HEK293 (cell line): ENCODE measurements around the gene B4GALNT1.

Source experiments
- CTCF ChIA-PET: fragments of 350-600 bp; formaldehyde crosslinking; extraction: SDS; loops from one replicate; lab custom pipeline; 2021; ENCODE audit warnings: antibody characterized with exemption; lab: Yijun Ruan, JAX
- POLR2A ChIA-PET: fragments of 300-600 bp; formaldehyde crosslinking; extraction: SDS; loops from one replicate; lab custom pipeline; 2020; ENCODE audit warnings: antibody characterized with exemption, inconsistent platforms; lab: Yijun Ruan, JAX
- H3K27ac ChIP-seq: fragments of 200-500 bp; sonication (Bioruptor generic); 2 replicates; pipeline ENCODE4 v1.5.1; 2014; ENCODE audit warnings: low read depth, low read length, control low read depth, inconsistent platforms; ENCODE audit errors: extremely low read depth
- H3K36me3 ChIP-seq, 2 experiments: fragments of 200-500 bp in 1 of 2; sonication (Bioruptor generic) in 1 of 2; 1 replicate in 1 of 2; 2 replicates in 1 of 2; pipeline ENCODE4 v1.5.1; 2014 to 2017; ENCODE audit warnings: inconsistent platforms in 2 of 2, low read length in 2 of 2; ENCODE audit not compliant: control insufficient read depth in 2 of 2, insufficient read depth in 1 of 2
- H3K4me1 ChIP-seq: fragments of 200-500 bp; sonication (Bioruptor generic); 2 replicates; pipeline ENCODE4 v1.5.1; 2014; ENCODE audit warnings: mild to moderate bottlenecking, low read length, inconsistent platforms; ENCODE audit not compliant: control insufficient read depth, insufficient read depth
- H3K4me3 ChIP-seq: 2 replicates; pipeline ENCODE4 v1.5.1; 2011; ENCODE audit warnings: low read depth, mild to moderate bottlenecking, control low read depth, low read length, moderate library complexity
- H3K9me3 ChIP-seq: fragments of 200-500 bp; sonication (Bioruptor generic); 2 replicates; pipeline ENCODE4 v1.5.1; 2014; ENCODE audit warnings: low read depth, low read length, inconsistent platforms; ENCODE audit not compliant: control insufficient read depth, insufficient read depth
- CTCF ChIP-seq: fragments of 450-650 bp; formaldehyde crosslinking; IDR thresholded peaks from 2 replicates; pipeline ENCODE4 v1.5.1; 2016; ENCODE audit warnings: missing biosample characterization, missing genetic modification characterization
- FEZF1 ChIP-seq: fragments of 450-650 bp; formaldehyde crosslinking; IDR thresholded peaks from 2 replicates; pipeline ENCODE4 v1.5.1; 2016; ENCODE audit warnings: missing biosample characterization, missing genetic modification characterization
- KLF1 ChIP-seq: fragments of 450-650 bp; formaldehyde crosslinking; IDR thresholded peaks from 2 replicates; pipeline ENCODE4 v1.5.1; 2016; ENCODE audit warnings: missing biosample characterization, missing genetic modification characterization
- KLF16 ChIP-seq: fragments of 450-650 bp; formaldehyde crosslinking; IDR thresholded peaks from 2 replicates; pipeline ENCODE4 v1.5.1; 2017; ENCODE audit warnings: missing biosample characterization, missing genetic modification characterization
- KLF7 ChIP-seq: fragments of 450-650 bp; formaldehyde crosslinking; IDR thresholded peaks from 2 replicates; pipeline ENCODE4 v1.5.1; 2016; ENCODE audit warnings: missing biosample characterization, missing genetic modification characterization, borderline replicate concordance
- PRDM1 ChIP-seq: fragments of 450-650 bp; formaldehyde crosslinking; IDR thresholded peaks from 2 replicates; pipeline ENCODE4; 2016; ENCODE audit warnings: missing biosample characterization, missing genetic modification characterization
- ZIC2 ChIP-seq: fragments of 450-650 bp; formaldehyde crosslinking; IDR thresholded peaks from 2 replicates; pipeline ENCODE4 v1.5.1; 2016; ENCODE audit warnings: missing biosample characterization, missing genetic modification characterization
- ZNF138 ChIP-seq: fragments of 450-650 bp; formaldehyde crosslinking; IDR thresholded peaks from 2 replicates; pipeline ENCODE4 v1.5.1; 2016; ENCODE audit warnings: missing biosample characterization, missing genetic modification characterization, borderline replicate concordance
- ZNF16 ChIP-seq: fragments of 450-650 bp; formaldehyde crosslinking; IDR thresholded peaks from 2 replicates; pipeline ENCODE4 v1.5.1; 2016; ENCODE audit warnings: low read depth, missing biosample characterization, missing genetic modification characterization
- ZNF23 ChIP-seq: fragments of 450-650 bp; formaldehyde crosslinking; IDR thresholded peaks from 2 replicates; pipeline ENCODE4 v1.5.1; 2016; ENCODE audit warnings: missing biosample characterization, missing genetic modification characterization, borderline replicate concordance
- ZNF292 ChIP-seq: fragments of 450-650 bp; formaldehyde crosslinking; IDR thresholded peaks from 2 replicates; pipeline ENCODE4 v1.5.1; 2016; ENCODE audit warnings: low read depth, missing biosample characterization, missing genetic modification characterization, borderline replicate concordance
- ZNF324 ChIP-seq: fragments of 450-650 bp; formaldehyde crosslinking; IDR thresholded peaks from 2 replicates; pipeline ENCODE4 v1.5.1; 2016; ENCODE audit warnings: missing biosample characterization, missing genetic modification characterization
- ZNF335 ChIP-seq: fragments of 450-650 bp; formaldehyde crosslinking; conservative IDR thresholded peaks from 2 replicates; pipeline ENCODE4 v1.5.1; 2016; ENCODE audit warnings: missing biosample characterization, missing genetic modification characterization
- ZNF394 ChIP-seq: fragments of 450-650 bp; formaldehyde crosslinking; IDR thresholded peaks from 2 replicates; pipeline ENCODE4 v1.5.1; 2016; ENCODE audit warnings: missing biosample characterization, missing genetic modification characterization, mild to moderate bottlenecking, moderate library complexity, borderline replicate concordance
- ZNF48 ChIP-seq: fragments of 450-650 bp; formaldehyde crosslinking; IDR thresholded peaks from 2 replicates; pipeline ENCODE4 v1.5.1; 2016; ENCODE audit warnings: missing biosample characterization, missing genetic modification characterization
- ZNF501 ChIP-seq: fragments of 450-650 bp; formaldehyde crosslinking; IDR thresholded peaks from 2 replicates; pipeline ENCODE4 v1.5.1; 2016; ENCODE audit warnings: missing biosample characterization, missing genetic modification characterization
- ZNF560 ChIP-seq: fragments of 450-650 bp; formaldehyde crosslinking; IDR thresholded peaks from 2 replicates; pipeline ENCODE4 v1.5.1; 2017; ENCODE audit warnings: missing biosample characterization, missing genetic modification characterization, borderline replicate concordance
- ZNF585B ChIP-seq: fragments of 450-650 bp; formaldehyde crosslinking; IDR thresholded peaks from 2 replicates; pipeline ENCODE4 v1.5.1; 2016; ENCODE audit warnings: missing biosample characterization, missing genetic modification characterization
- ZNF654 ChIP-seq: fragments of 450-650 bp; formaldehyde crosslinking; IDR thresholded peaks from 2 replicates; pipeline ENCODE4 v1.5.1; 2016; ENCODE audit warnings: low read depth, missing biosample characterization, missing genetic modification characterization
- ZNF660 ChIP-seq: fragments of 450-650 bp; IDR thresholded peaks from 2 replicates; pipeline ENCODE4 v1.5.1; 2018; ENCODE audit warnings: missing biosample characterization, mild to moderate bottlenecking, missing genetic modification characterization
- ZNF677 ChIP-seq: fragments of 450-650 bp; IDR thresholded peaks from 2 replicates; pipeline ENCODE4 v1.5.0; 2018; ENCODE audit warnings: missing biosample characterization, mild to moderate bottlenecking, missing genetic modification characterization, moderate library complexity
- ZNF747 ChIP-seq: fragments of 450-650 bp; formaldehyde crosslinking; IDR thresholded peaks from 2 replicates; pipeline ENCODE4 v1.5.1; 2016; ENCODE audit warnings: missing biosample characterization, missing genetic modification characterization
- ZNF768 ChIP-seq: fragments of 450-650 bp; formaldehyde crosslinking; IDR thresholded peaks from 2 replicates; pipeline ENCODE4 v1.5.1; 2018; ENCODE audit warnings: missing biosample characterization, mild to moderate bottlenecking, missing genetic modification characterization
- ZNF776 ChIP-seq: fragments of 450-650 bp; formaldehyde crosslinking; IDR thresholded peaks from 2 replicates; pipeline ENCODE4 v1.5.0; 2017; ENCODE audit warnings: missing biosample characterization, missing genetic modification characterization, borderline replicate concordance
- ZSCAN18 ChIP-seq: fragments of 450-650 bp; formaldehyde crosslinking; IDR thresholded peaks from 2 replicates; pipeline ENCODE4 v1.5.1; 2016; ENCODE audit warnings: missing biosample characterization, missing genetic modification characterization
- TF ChIP-seq, protein P1 (sequence below): fragments of 450-650 bp; formaldehyde crosslinking; IDR thresholded peaks from 2 replicates; pipeline ENCODE4 v1.5.1; 2016; ENCODE audit warnings: missing biosample characterization, missing genetic modification characterization
- TF ChIP-seq, protein P2 (sequence below): fragments of 450-650 bp; formaldehyde crosslinking; optimal IDR thresholded peaks from 2 replicates; pipeline ENCODE3; 2016; ENCODE audit warnings: missing biosample characterization, mild to moderate bottlenecking, missing genetic modification characterization

The B4GALNT1 gene

DNA sequence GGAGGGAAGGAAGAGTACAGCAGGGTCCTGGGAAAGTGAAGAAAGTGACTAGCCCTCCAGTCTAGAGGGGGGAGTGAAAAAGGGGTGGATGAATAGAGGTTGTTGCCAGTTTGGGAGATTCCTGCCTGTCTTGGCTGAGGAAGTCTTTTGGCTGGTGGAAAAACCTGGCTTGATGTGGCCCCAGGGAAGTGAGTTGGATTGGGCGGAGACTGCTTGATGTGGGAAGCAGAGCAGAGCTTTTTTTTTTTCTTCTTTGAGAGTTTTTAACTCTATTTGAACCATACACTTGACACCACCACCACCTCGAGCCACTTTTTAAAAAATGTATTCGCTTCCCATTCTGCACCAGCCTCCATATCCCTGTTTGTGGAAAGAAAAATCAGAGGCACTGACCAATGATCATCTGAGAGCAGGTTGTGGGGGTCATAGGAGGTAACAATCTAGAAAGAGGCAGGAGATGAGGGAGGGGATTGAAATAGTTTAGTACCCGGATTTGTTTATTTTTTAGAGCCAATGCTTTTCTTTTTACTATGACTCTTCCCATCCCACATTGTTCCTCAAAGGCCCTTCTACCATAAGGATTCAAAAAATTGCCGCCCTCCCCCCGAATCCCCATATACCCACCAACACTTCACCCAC, 29.1 kb downstream of the B4GALNT1 start (continued):
- TF ChIP-seq ZNF335 (peak; percentile 22; the same call in 1 of the 2 replicates), ZNF654 (tag by site-specific recombination) (no peak), ZNF501 (tag by site-specific recombination) (0 out of 2 replicates have a peak, but pooled peaks have one; percentile 13), PRDM1 (tag by site-specific recombination) (peak; percentile 97), KLF1 (tag by site-specific recombination) (peak; percentile 15; the same call in 1 of the 2 replicates), FEZF1 (tag by site-specific recombination) (0 out of 2 replicates have a peak, but pooled peaks have one; percentile 42)

DNA sequence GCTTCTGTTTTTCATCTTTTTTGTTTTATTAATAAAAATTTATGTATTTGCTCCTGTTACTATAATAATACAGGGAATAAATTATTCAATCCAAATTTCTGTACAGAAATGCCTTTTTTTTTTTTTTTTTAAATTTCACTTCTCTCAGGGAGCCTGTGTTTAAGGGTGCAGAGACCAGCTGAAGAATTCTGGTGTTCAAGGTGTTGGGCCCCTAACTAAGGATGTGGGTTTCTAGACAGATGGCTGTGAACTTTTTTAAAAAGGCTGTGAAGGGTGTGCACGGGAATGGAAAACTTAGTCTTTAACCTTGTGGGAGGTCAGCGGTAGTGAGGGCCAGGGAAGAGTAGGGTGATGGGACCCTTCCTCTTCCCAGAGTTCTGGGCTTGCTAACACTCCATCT, 29.7 kb downstream of the B4GALNT1 start:
- no peak for TF ChIP-seq KLF7 (tag by site-specific recombination)
- TF ChIP-seq ZNF660 (tag by site-specific recombination) = no peak
- TF ChIP-seq ZNF677 (tag by site-specific recombination) = no peak
- no peak for TF ChIP-seq ZNF768
- TF ChIP-seq ZSCAN18 (tag by site-specific recombination) = no peak
- no peak for TF ChIP-seq ZNF48 (tag by site-specific recombination)
- no peak for TF ChIP-seq ZIC2 (tag by site-specific recombination)
- no peak for TF ChIP-seq ZNF585B (tag by site-specific recombination)
- TF ChIP-seq ZNF138 (tag by site-specific recombination) = no peak
- Histone ChIP-seq H3K9me3 (no peaks in the 10 kb centered on the region), H3K4me1 (peaks cover 8% of the 10 kb centered on the region; the same call in 1 of the 2 replicates), H3K27ac (peak overlapping the region; percentile 27), H3K4me3 (no peak overlapping the region), H3K36me3 (peaks cover 5 to 55% of the 10 kb centered on the region in 2 experiments)
- CTCF ChIA-PET = interaction anchor here (0.6 to 2.1 kb wide), 5 partner anchors 11 to 21 kb away, joined by 3 to 7 read pairs (median 5); no protein-coding TSS in a partner anchor
- POLR2A ChIA-PET = interaction anchor here (0.9 to 1.3 kb wide), 3 partner anchors 12 to 71 kb away, joined by 3 to 4 read pairs (median 3); partner anchors contain the start of gene DCTN2

GRCh38 chr12:57602544-57602943, 30.5 kb downstream of the B4GALNT1 start:
- Histone ChIP-seq H3K36me3 (peaks cover 5 to 53% of the 10 kb centered on the region in 2 experiments), H3K9me3 (no peaks in the 10 kb centered on the region), H3K4me3 (no peak overlapping the region), H3K4me1 (peaks cover 8% of the 10 kb centered on the region; the same call in 1 of the 2 replicates), H3K27ac (no peak overlapping the region)
- ChIA-PET POLR2A (interaction anchor here (1.0 kb wide), 1 partner anchor 11 kb away, joined by 4 read pairs; no protein-coding TSS in a partner anchor), CTCF (interaction anchor here (0.6 to 2.1 kb wide), 3 partner anchors 10 to 20 kb away, joined by 3 to 7 read pairs (median 7); no protein-coding TSS in a partner anchor)
- no peak for TF ChIP-seq ZNF747 (tag by site-specific recombination)
- TF ChIP-seq ZNF560 (tag by site-specific recombination) = no peak
- no peak for TF ChIP-seq ZNF16
- TF ChIP-seq, protein P1, sequence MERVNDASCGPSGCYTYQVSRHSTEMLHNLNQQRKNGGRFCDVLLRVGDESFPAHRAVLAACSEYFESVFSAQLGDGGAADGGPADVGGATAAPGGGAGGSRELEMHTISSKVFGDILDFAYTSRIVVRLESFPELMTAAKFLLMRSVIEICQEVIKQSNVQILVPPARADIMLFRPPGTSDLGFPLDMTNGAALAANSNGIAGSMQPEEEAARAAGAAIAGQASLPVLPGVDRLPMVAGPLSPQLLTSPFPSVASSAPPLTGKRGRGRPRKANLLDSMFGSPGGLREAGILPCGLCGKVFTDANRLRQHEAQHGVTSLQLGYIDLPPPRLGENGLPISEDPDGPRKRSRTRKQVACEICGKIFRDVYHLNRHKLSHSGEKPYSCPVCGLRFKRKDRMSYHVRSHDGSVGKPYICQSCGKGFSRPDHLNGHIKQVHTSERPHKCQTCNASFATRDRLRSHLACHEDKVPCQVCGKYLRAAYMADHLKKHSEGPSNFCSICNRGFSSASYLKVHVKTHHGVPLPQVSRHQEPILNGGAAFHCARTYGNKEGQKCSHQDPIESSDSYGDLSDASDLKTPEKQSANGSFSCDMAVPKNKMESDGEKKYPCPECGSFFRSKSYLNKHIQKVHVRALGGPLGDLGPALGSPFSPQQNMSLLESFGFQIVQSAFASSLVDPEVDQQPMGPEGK (tag by site-specific recombination) = no peak
- TF ChIP-seq KLF16 (tag by site-specific recombination) = no peak
- no peak for TF ChIP-seq ZNF324 (tag by site-specific recombination)
- TF ChIP-seq ZNF776 (tag by site-specific recombination) = no peak
- TF ChIP-seq, protein P2, sequence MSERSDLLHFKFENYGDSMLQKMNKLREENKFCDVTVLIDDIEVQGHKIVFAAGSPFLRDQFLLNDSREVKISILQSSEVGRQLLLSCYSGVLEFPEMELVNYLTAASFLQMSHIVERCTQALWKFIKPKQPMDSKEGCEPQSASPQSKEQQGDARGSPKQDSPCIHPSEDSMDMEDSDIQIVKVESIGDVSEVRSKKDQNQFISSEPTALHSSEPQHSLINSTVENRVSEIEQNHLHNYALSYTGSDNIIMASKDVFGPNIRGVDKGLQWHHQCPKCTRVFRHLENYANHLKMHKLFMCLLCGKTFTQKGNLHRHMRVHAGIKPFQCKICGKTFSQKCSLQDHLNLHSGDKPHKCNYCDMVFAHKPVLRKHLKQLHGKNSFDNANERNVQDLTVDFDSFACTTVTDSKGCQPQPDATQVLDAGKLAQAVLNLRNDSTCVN (tag by site-specific recombination) = no peak
- no peak for TF ChIP-seq ZNF23
- no peak for TF ChIP-seq ZNF292
- no peak for TF ChIP-seq ZNF394 (tag by site-specific recombination)
- TF ChIP-seq CTCF (tag by site-specific recombination) = no peak
